Glutamatergic neuron (in vitro differentiated cells): ENCODE results near the gene FAM177B. TPM values are rescaled to one million over a fixed set of nuclear protein-coding genes. Genes with fewer than 3 reads are reported as not detected.

Source experiments
- DNase-seq: peaks from one replicate; pipeline ENCODE4 v3.0.0; 2022
- H3K27ac Mint-ChIP-seq: one replicate; pipeline ENCODE4 v1.8.0; 2020; ENCODE audit warnings: mild to moderate bottlenecking, mixed read lengths, inconsistent platforms; ENCODE audit not compliant: unreplicated experiment
- H3K27me3 Mint-ChIP-seq: one replicate; pipeline ENCODE4 v1.8.0; 2020; ENCODE audit warnings: mild to moderate bottlenecking, moderate library complexity, mixed read lengths, inconsistent platforms; ENCODE audit not compliant: unreplicated experiment
- H3K36me3 Mint-ChIP-seq: one replicate; pipeline ENCODE4 v1.8.0; 2020; ENCODE audit warnings: mild to moderate bottlenecking, mixed read lengths, inconsistent platforms; ENCODE audit not compliant: unreplicated experiment
- H3K4me1 Mint-ChIP-seq: one replicate; pipeline ENCODE4 v1.8.0; 2020; ENCODE audit warnings: mild to moderate bottlenecking, low read depth, mixed read lengths, inconsistent platforms; ENCODE audit not compliant: unreplicated experiment
- H3K4me3 Mint-ChIP-seq: one replicate; pipeline ENCODE4 v1.8.0; 2020; ENCODE audit warnings: mild to moderate bottlenecking, mixed read lengths, inconsistent platforms; ENCODE audit not compliant: unreplicated experiment
- H3K9me3 Mint-ChIP-seq: one replicate; pipeline ENCODE4 v1.8.0; 2020; ENCODE audit warnings: mild to moderate bottlenecking, moderate library complexity, mixed read lengths, inconsistent platforms; ENCODE audit not compliant: unreplicated experiment
- total RNA-seq: library from RNA; stranded (reverse); fragmentation: NEBNext Ultra II Directional; extraction: Animal tissue kit (Norgen Biotek cat#: 25700); gene quantifications from one replicate; pipeline ENCODE4 v1.2.1, GENCODE V29; 2021; ENCODE audit not compliant: unreplicated experiment
- TF ChIP-seq, protein P1 (sequence below): fragments of 200-600 bp; sonication (generic); IDR thresholded peaks from one replicate; pipeline ENCODE4 v1.5.0; 2021; ENCODE audit not compliant: partially characterized antibody, unreplicated experiment

FAM177B gene
- total RNA-seq, 1 donor from 2014 or later, result not detected

DNA sequence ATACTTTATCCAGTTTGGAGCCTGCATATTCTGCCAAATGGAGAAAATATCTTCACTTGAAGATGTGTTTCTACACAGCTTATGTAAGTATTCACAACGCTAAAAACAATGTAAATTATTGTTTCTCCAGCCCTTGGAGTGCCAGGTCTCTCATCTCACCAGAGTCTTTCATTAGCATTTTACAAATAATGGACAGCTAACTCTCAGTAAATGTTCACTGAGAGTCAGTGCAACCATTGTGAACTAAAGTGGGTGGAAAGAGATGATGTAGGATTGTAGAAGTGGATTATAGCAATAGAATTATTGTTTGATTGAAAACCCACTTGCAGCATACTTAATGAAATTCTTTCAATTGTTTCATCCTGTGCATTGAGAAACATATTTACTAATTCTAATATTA lies 8.3 kb upstream of the FAM177B start:
- TF ChIP-seq, protein P1, sequence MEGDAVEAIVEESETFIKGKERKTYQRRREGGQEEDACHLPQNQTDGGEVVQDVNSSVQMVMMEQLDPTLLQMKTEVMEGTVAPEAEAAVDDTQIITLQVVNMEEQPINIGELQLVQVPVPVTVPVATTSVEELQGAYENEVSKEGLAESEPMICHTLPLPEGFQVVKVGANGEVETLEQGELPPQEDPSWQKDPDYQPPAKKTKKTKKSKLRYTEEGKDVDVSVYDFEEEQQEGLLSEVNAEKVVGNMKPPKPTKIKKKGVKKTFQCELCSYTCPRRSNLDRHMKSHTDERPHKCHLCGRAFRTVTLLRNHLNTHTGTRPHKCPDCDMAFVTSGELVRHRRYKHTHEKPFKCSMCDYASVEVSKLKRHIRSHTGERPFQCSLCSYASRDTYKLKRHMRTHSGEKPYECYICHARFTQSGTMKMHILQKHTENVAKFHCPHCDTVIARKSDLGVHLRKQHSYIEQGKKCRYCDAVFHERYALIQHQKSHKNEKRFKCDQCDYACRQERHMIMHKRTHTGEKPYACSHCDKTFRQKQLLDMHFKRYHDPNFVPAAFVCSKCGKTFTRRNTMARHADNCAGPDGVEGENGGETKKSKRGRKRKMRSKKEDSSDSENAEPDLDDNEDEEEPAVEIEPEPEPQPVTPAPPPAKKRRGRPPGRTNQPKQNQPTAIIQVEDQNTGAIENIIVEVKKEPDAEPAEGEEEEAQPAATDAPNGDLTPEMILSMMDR, result no peak
- no peaks in the 10 kb centered on the region for H3K4me1 Mint-ChIP-seq
- H3K4me3 Mint-ChIP-seq, result no peak overlapping the region
- no peaks in the 10 kb centered on the region for H3K36me3 Mint-ChIP-seq
- H3K9me3 Mint-ChIP-seq, result no peaks in the 10 kb centered on the region
- H3K27ac Mint-ChIP-seq, result no peak overlapping the region
- no peaks in the 10 kb centered on the region for H3K27me3 Mint-ChIP-seq
- no peak for DNase-seq

DNA sequence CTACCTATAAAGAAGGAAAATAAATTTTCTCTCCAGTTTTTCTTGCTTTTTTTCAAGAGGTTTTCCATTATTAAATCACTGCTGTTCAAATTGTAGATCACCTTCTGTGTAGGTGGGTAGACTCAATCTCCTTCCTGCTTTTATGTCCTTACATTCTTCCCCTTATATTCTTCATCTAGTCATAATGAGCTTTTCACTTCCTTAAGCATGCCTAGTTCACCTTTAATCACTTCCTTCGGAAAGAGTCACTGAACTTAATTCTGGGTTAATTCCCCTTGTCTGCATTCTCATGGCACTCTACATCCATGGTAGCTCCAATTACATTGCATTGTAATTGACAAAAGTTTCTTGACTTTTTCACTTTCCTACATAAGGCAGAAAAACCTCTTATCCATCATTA lies 6.1 kb upstream of the FAM177B start:
- Mint-ChIP-seq H3K9me3 (no peaks in the 10 kb centered on the region), H3K27ac (no peak overlapping the region), H3K4me3 (no peak overlapping the region), H3K4me1 (peaks cover 1% of the 10 kb centered on the region), H3K27me3 (no peaks in the 10 kb centered on the region), H3K36me3 (no peaks in the 10 kb centered on the region)
- TF ChIP-seq, protein P1, result no peak
- no peak for DNase-seq

DNA sequence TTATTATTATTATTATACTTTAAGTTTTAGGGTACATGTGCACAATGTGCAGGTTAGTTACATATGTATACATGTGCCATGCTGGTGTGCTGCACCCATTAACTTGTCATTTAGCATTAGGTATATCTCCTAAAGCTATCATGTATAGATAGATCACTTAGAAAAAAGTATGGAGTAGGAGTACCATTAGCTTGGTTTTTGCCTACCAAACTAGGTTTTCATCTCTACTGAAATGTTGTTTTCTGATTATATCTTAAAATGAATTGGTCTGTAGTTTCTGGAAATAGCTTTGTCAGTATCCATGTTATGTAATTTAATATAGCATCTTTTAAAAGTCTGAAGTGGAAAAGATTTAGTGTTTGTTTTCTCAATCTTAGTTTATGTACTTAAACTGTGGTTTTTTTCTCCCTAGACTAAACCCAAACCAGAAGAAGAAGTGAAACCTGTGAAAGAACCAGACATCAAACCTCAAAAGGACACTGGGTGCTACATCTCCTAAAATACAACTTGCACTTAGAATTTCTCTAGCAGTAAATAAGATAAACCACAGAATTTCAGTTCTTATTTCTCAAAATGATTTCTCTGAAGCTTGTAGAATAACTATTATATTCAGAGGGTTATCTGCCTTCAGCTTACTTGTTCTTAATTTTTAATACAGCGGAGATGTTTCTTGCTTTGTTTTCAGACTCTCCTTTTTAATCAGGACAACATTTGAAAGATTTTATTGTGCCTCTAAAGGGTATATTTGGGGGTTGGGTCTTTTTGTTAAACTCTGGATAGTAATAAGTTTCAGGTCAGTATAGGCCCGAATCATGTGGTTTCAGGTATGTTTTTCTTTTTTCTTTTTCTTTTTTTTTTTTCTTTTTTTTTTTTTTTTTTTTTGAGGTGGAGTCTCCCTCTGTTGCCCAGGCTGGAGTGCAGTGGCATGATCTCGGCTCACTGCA lies 4.5 kb upstream of the FAM177B start:
- no peaks in the 10 kb centered on the region for H3K9me3 Mint-ChIP-seq
- TF ChIP-seq, protein P1, result no peak
- no peak overlapping the region for H3K27ac Mint-ChIP-seq
- peaks cover 1% of the 10 kb centered on the region for H3K4me1 Mint-ChIP-seq
- no peak overlapping the region for H3K4me3 Mint-ChIP-seq
- H3K27me3 Mint-ChIP-seq, result no peaks in the 10 kb centered on the region
- H3K36me3 Mint-ChIP-seq, result no peaks in the 10 kb centered on the region
- no peak for DNase-seq

DNA sequence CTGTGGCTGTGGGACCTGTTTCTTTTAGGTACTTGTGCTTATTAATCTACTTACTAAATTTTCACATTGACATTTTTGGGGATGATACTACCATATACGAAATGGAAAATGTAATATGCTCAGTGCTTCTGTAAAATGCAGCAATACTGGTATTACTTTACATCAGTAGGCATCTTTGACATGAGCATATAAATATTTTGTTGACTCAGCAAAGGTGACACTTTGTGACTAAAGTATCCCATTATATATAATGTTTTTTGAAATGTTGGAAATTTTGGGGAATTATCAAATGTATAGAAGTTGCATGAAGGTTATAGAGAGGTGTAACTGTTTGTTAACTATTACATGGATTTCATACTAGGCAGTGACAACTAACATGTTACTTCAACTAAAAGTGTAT lies 2.3 kb upstream of the FAM177B start:
- Mint-ChIP-seq H3K36me3 (no peaks in the 10 kb centered on the region), H3K27ac (no peak overlapping the region), H3K4me3 (no peak overlapping the region), H3K27me3 (no peaks in the 10 kb centered on the region), H3K4me1 (peaks cover 1% of the 10 kb centered on the region), H3K9me3 (no peaks in the 10 kb centered on the region)
- DNase-seq, result no peak
- TF ChIP-seq, protein P1, result no peak

DNA sequence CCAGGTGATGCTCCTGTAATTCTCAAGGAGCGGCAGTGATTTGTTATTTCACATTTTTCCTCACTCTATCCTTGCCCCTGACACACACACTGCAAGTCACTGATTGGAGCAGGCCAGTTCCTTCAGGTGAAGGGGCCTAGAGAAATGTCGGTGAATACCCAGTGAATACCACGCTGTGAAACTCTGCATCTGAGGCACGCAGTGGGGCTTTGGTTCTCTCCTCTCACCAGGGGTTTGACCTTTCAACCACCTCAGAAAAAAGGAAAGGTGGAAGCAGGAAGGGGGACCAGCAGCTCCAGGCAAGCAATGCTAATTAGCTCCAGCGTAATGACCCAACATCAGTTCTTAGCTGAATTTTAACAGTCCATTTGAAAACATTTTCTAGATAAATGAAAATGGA lies 532 bp upstream of the FAM177B start:
- no peak overlapping the region for H3K27ac Mint-ChIP-seq
- no peaks in the 10 kb centered on the region for H3K36me3 Mint-ChIP-seq
- TF ChIP-seq, protein P1, result no peak
- no peak overlapping the region for H3K4me3 Mint-ChIP-seq
- H3K4me1 Mint-ChIP-seq, result peaks cover 1% of the 10 kb centered on the region
- no peaks in the 10 kb centered on the region for H3K27me3 Mint-ChIP-seq
- no peak for DNase-seq
- no peaks in the 10 kb centered on the region for H3K9me3 Mint-ChIP-seq
